ENCODE measurements around the gene CAVIN2.

CAVIN2 gene

GRCh38 chr2:191797942-191798876 is 48.7 kb downstream of the CAVIN2 start:
- DNase-seq (ENCODE audit: extremely low read depth, low read depth): no peak
- no peak overlapping the region for H3K4me3 ChIP-seq (replicated peaks; ENCODE audit: low read depth, low read length)
- TF ChIP-seq CTCF (IDR thresholded peaks at IDR 0.05; ENCODE audit: low read depth, low read length, missing control alignments): no peak

GRCh38 chr2:191797500-191797899 is 49.4 kb downstream of the CAVIN2 start:
- DNase-seq (ENCODE audit: extremely low read depth, low read depth): no peak
- no peak for TF ChIP-seq CTCF (IDR thresholded peaks at IDR 0.05; ENCODE audit: low read depth, low read length, missing control alignments)
- H3K4me3 ChIP-seq (replicated peaks; ENCODE audit: low read depth, low read length): no peak overlapping the region

GRCh38 chr2:191795715-191796114 is 51.2 kb downstream of the CAVIN2 start:
- no peak for TF ChIP-seq CTCF (IDR thresholded peaks at IDR 0.05; ENCODE audit: low read depth, low read length, missing control alignments)
- H3K4me3 ChIP-seq (replicated peaks; ENCODE audit: low read depth, low read length): no peak overlapping the region
- DNase-seq (ENCODE audit: extremely low read depth, low read depth): no peak

GRCh38 chr2:191791953-191792560 is 54.8 kb downstream of the CAVIN2 start:
- TF ChIP-seq CTCF (IDR thresholded peaks at IDR 0.05; ENCODE audit: low read depth, low read length, missing control alignments): no peak
- no peak overlapping the region for H3K4me3 ChIP-seq (replicated peaks; ENCODE audit: low read depth, low read length)

GRCh38 chr2:191790737-191791136 is 56.2 kb downstream of the CAVIN2 start:
- no peak for TF ChIP-seq CTCF (IDR thresholded peaks at IDR 0.05; ENCODE audit: low read depth, low read length, missing control alignments)
- H3K4me3 ChIP-seq (replicated peaks; ENCODE audit: low read depth, low read length): no peak overlapping the region
- DNase-seq (ENCODE audit: extremely low read depth, low read depth): no peak

More at GRCh38 chr2:191791953-191792560, 54.8 kb downstream of the CAVIN2 start:
- no peak for DNase-seq (ENCODE audit: extremely low read depth, low read depth)

- no peak overlapping the region for H3K4me3 ChIP-seq (replicated peaks; ENCODE audit: low read depth, low read length)
- TF ChIP-seq CTCF (IDR thresholded peaks at IDR 0.05; ENCODE audit: low read depth, low read length, missing control alignments): no peak
- no peak for DNase-seq (ENCODE audit: extremely low read depth, low read depth)
Observed at GRCh38 chr2:191789796-191790195, 57.1 kb downstream of the CAVIN2 start.
